ENCODE results near the gene KRT76.
"Not testable (repeated sequence)": the region's sequence is repeated elsewhere in the genome, so short reads cannot be mapped to it uniquely, and the experiment has no call there.

KRT76 gene

GRCh38 chr12:52796429-52796794 lies 19.3 kb upstream of the KRT76 start:
- TF ChIP-seq CTCF (IDR thresholded peaks at IDR 0.05; ENCODE audit: extremely low read depth, missing control alignments) = no peak
- DNase-seq (ENCODE audit: low spot score) = no peak

GRCh38 chr12:52795694-52796428 lies 18.7 kb upstream of the KRT76 start, which contains the start of gene KRT3:
KRT3 (minus strand) TSS chr12:52796117; CDS start chr12:52796042, 75 bp downstream.
- no peak for DNase-seq (ENCODE audit: low spot score)
- TF ChIP-seq CTCF (IDR thresholded peaks at IDR 0.05; ENCODE audit: extremely low read depth, missing control alignments) = no peak

- not testable (repeated sequence) for DNase-seq (ENCODE audit: low spot score)
Measured at GRCh38 chr12:52795332-52795674, 18.2 kb upstream of the KRT76 start.

GRCh38 chr12:52794479-52795331 lies 17.6 kb upstream of the KRT76 start:
- no peak for TF ChIP-seq CTCF (IDR thresholded peaks at IDR 0.05; ENCODE audit: extremely low read depth, missing control alignments)
- DNase-seq (ENCODE audit: low spot score) = no peak

DNA sequence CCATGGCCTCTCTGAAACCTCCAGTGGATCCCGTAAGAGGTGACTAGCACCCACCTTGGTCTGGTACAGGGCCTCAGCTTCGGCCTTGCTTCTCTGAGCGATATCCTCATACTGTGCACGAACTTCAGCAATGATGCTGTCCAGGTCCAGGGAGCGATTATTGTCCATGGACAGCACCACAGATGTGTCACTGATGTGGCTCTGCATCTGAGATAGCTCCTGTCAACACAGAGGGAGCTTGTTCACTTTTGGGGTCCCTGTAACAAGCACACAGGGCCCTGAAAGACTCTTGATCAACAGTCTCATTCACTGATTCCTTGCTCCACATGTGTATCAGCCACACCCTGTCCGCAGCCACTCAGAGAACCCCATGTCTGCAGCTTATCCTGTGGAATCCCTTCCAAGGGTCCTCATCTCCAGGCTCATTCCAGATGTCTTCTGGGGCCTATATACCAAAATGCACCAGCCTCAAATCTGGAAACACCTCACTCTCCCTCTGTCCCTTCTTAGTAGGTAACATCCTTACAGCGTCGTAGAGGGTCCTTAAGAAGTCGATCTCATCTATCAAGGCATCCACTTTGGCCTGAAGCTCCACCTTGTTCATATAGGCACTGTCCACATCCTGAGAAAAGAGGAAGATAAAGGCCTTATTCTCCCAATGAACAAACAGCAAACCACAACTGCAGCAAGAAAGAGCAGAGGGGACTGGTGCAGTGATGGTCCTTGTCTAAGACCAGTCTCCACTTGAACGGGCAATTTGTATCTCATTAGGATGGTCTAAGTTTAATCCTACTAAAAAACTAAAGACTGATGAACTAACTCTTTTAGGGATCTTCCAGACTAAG lies 15.3 kb upstream of the KRT76 start:
- TF ChIP-seq CTCF (IDR thresholded peaks at IDR 0.05; ENCODE audit: extremely low read depth, missing control alignments) = no peak
- no peak for DNase-seq (ENCODE audit: low spot score)

DNA sequence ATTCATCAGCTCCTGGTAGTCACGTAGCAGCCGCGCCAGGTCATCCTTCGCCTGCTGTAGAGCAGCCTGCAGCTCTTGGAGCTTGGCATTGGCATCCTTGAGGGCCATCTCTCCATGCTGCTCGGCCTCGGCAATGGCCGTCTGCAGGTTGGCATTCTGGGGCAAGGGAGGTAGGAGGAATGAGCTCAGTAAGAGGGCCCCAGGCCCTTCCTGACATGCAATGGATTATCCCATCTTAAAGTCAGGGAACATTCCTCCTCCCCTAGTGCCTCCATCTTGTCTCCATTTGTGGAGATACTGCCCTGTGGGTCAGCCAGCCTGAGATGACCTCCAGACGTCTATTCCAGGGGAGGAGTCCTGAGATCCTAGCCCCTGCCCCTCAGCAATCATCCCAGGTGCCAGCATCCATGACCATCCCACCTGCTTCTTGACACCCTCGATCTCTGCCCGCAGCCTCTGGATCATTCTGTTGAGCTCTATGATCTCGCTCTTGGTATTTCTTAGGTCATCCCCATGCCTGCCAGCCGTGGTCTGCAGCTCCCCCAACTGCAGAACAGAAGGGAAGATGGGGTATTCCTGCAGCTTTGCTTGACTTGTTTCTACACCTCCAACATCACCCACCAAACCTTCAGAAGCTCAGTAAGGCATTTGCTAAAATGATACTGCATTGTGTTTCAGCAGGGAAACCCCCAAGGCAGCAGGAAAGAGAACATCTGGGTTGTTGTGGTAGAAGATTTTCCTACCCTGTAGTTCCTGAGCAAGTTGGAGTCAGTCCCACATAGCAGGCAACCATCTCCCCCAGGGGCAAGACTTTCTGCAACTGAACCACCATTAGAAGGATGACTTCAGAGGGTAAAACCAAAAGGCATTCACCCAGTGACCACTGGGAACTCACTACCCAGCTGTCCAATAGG lies 14.4 kb upstream of the KRT76 start:
- no peak for TF ChIP-seq CTCF (IDR thresholded peaks at IDR 0.05; ENCODE audit: extremely low read depth, missing control alignments)
- DNase-seq (ENCODE audit: low spot score) = no peak
